H1 (cell line): ENCODE measurements around the gene KIF26B. TPM values are rescaled to one million over a fixed set of nuclear protein-coding genes. Genes with fewer than 3 reads are reported as not detected.

Experiments
- YY1 ChIP-seq: IDR thresholded peaks from 2 replicates; pipeline ENCODE4 v1.6.1; 2011; ENCODE audit warnings: low read depth, mild to moderate bottlenecking, low read length
- polyA plus RNA-seq, 7 experiments: library from polyadenylated mRNA; depleted of rRNA in 3 of 7; stranded (reverse) in 5 of 7; unstranded in 2 of 7; fragments of >200 nt in 5 of 7; fragments of 200-250 nt in 2 of 7; gene quantifications; 1 replicate in 5 of 7; 2 replicates in 1 of 7; 4 replicates in 1 of 7; pipeline versions ENCODE4 v1.2.1 to v1.2.3, GENCODE V29; 2011 to 2013; ENCODE audit warnings: missing spikeins in 2 of 7, mixed read lengths in 2 of 7
- total RNA-seq: library from RNA; stranded (reverse); fragmentation: NEBNext Ultra II Directional; extraction: Animal tissue kit (Norgen Biotek cat#: 25700); gene quantifications from 2 replicates; pipeline ENCODE4 v1.2.1, GENCODE V29; 2021

Gene KIF26B
- total and polyA plus RNA-seq, 2 of the 8 experiments (the other 6 are each of a cell fraction or from before 2014, with no cell fraction given) = 0.06 to 0.28 TPM

- TF ChIP-seq YY1 = no peak
These were observed 61.8 kb downstream of the KIF26B start (continued) for GRCh38 chr1:245216366-245217115.
